Stimulated activated CD8-positive, alpha-beta memory T cell treated with anti-CD3 and anti-CD28 coated beads, Interleukin-7, amount 100 ng/mL, for 48 hours (primary cell): Measurements from ENCODE around the gene LLPH.
"Not testable (repeated sequence)": the region's sequence is repeated elsewhere in the genome, so short reads cannot be mapped to it uniquely, and the experiment has no call there.

Experiments
- DNase-seq, 2 donors: peaks; one replicate each; pipeline ENCODE4 v3.0.0-alpha.2; 2020; ENCODE audit warnings: low read depth in 1 of 2; ENCODE audit errors: extremely low read depth in 1 of 2

LLPH gene

GRCh38 chr12:66130267-66131066 is at the start of gene LLPH:
Gene LLPH, minus strand, starts transcription at chr12:66130750. Its CDS starts 1,644 bp downstream, at chr12:66129106.
- DNase-seq, result peak; percentile 76 to 88

- DNase-seq, result no peak
Observed at GRCh38 chr12:66176105-66176900, 45.8 kb upstream of the LLPH start.

GRCh38 chr12:66174391-66175325 is 44.1 kb upstream of the LLPH start:
- not testable (repeated sequence) for DNase-seq

- DNase-seq, result no peak
Observed at GRCh38 chr12:66170606-66171005, 40.1 kb upstream of the LLPH start.

- peak; percentile 74 to 79 for DNase-seq
Observed at GRCh38 chr12:66169221-66170170, 38.9 kb upstream of the LLPH start, which contains the start of gene TMBIM4. Gene TMBIM4, minus strand, starts transcription at chr12:66169996. Its CDS starts 45 bp downstream, at chr12:66169951.

- DNase-seq, result no peak
Observed at GRCh38 chr12:66168410-66168809, 37.9 kb upstream of the LLPH start.

GRCh38 chr12:66166561-66166960 is 36.0 kb upstream of the LLPH start:
- DNase-seq, result no peak

- no peak for DNase-seq
Observed at GRCh38 chr12:66165141-66165540, 34.6 kb upstream of the LLPH start.

GRCh38 chr12:66164349-66164821 is 33.8 kb upstream of the LLPH start:
- no peak for DNase-seq

- no peak for DNase-seq
Observed at GRCh38 chr12:66163289-66163688, 32.7 kb upstream of the LLPH start.

- no peak for DNase-seq
Observed at GRCh38 chr12:66162701-66163100, 32.2 kb upstream of the LLPH start.

GRCh38 chr12:66160704-66161103 is 30.2 kb upstream of the LLPH start:
- no peak for DNase-seq

- DNase-seq, result no peak
Observed at GRCh38 chr12:66159123-66159522, 28.6 kb upstream of the LLPH start.

- no peak for DNase-seq
Observed at GRCh38 chr12:66156654-66157053, 26.1 kb upstream of the LLPH start.

GRCh38 chr12:66154776-66155175 is 24.2 kb upstream of the LLPH start:
- DNase-seq, result no peak

- no peak for DNase-seq
Observed at GRCh38 chr12:66152732-66153131, 22.2 kb upstream of the LLPH start.

- no peak for DNase-seq
Observed at GRCh38 chr12:66149702-66150398, 19.3 kb upstream of the LLPH start.

- DNase-seq, result no peak
Observed at GRCh38 chr12:66144791-66145754, 14.5 kb upstream of the LLPH start.
